ENCODE results near the gene BCR.

Gene BCR

DNA sequence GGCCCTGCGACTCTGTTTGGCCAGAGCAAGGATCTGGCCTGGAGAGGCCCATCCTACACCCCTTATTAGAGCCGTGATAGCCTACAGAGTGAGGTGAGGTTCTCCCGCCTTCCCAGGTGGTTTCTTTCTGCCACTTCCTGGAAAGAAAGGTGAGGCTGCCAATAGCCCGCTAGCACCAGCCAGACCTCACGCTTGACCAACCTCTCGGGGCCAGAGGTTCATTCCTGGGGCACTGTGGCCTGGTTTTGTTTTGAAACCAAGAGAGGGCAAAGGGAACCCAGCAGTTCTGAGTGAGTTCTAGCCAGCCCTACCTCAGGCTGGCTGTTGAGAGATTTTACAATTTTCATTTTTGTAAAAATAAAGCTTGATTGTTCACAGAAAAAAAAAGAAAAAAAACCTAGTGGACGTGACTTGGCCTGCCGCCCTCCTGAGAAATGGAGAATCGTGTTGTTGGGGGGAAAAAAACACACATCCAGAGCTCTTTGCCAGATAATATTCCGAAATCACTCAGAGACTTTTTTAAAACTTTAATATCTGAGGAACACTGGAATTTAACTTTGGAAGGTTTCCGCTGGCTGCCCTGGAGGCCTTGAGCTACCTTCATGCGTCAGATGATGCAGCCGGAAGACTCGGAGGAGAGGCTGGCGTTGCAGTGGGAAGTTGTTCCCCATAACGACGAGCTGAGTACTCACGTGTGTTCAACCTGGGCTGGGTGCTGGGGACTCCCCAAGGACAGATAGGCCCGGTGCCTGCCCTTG is 84.5 kb downstream of the BCR start:
- DNase-seq: no peak

DNA sequence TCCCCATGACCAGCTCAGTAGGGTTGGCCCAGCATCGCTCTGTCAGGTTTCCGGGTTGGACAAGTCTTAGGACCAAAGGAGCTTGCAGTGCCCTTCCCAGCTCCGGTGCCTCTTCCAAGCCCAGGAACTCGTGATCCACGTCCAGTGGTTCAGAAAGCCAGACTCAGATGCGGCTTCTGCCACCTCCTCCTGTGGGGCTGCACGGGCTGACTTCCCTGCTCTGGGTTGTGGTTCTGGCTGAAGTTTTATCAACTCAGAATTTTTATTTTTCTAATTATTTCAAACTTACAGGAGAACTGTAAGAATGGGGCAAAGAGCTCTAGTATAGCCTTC is 85.0 kb downstream of the BCR start:
- DNase-seq: no peak

DNA sequence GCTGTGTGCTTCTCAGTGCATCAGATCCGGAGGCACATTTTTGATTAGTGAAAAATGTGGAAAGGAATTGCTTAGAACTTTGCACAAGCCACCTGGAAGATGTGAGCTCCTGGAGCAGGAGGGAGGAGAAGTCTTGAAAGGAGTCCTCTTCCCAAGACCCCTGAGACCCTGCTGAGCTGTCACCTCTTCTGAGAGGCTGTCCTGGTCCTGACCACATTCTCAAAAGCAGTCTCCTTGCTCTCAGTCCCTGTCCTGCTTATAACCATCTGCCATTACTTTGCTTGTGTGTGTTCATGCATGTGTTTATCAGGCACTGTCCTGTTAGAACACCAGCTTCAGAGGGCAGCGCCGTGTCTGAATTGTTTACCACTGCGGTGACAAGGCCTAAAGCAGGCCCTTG is 86.5 kb downstream of the BCR start:
- no peak for DNase-seq

DNA sequence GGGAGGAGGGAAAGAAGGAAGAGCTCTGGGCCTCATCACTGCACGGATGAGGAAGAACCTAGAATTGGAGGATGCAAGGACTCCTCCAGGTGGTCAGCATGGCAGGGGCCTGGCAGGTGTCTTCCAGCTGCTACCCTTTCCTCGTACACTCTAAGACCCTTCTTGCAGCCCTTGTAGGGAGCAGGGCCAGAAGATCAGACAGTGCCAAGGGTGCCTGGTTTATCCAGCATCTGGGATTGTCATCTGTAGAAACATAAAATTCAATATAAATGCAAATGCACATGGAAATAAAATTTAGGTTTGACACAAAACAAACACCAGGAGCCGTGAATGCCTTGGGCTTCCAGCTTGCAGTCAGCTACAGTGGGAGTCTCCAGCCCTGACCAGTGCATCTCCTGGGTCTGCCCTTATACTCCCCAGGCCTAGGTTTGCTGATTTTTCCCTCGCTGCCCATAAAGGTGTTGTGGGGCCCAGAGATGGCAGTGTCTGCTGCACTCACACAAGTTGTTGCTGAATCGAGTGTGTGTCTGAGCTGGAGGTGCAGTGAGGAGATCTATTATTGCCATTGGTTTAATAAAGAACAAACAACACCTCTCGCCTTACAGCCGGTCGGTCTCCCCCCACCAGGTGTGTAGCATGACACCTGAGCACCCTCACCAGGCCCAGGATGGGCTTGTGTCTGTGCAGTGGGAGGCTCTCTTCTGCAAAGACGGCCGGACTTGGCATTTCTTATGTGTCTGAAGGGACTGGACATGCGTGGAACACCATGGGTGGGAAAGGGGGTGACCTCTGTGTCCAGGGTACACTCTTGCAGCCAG is 87.1 kb downstream of the BCR start:
- DNase-seq: no peak

DNA sequence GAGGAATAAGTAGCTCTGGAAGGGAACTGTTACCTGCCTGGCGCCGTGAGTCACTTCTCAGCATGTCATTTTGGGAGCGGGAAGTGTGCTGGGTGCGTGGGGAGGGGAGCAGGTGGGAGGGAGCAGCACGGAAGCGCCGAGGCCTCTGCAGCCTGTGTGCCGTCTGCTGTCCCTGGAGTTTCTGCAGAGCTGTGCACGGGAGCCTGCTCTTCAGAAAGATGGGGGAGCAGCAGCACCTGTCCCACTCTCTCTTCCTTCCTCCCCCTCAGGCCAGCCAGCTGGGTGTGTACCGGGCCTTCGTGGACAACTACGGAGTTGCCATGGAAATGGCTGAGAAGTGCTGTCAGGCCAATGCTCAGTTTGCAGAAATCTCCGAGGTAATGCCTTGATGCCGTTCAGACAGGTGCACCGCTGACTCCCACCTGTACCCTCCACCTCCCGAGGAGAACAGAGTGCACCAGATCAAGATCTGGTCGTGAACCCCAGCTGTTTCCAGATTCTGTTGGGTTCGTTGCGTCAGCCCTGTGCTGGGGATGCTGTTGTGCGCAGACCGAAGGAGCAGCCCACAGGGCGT is 87.9 kb downstream of the BCR start:
- DNase-seq: no peak

DNA sequence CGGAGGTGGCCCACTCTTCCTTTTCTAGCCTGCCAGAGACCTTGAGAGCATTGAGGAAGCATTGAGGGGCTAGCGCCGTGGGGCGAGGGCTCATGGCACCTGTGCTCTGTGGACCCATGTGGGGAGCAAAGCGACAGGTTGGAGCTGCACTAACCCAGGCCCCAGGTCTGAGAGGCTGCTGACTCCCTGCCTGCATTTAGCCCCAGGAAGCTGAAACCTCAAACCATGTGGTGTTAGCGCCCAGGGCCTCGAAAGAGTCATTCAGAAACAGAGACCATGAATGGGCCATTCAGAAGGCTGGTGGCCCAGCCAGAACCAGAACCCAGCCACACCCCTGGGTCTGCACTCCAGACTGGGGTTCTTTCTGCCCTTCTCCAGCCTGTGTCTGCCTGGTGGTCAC is 88.6 kb downstream of the BCR start:
- no peak for DNase-seq

DNA sequence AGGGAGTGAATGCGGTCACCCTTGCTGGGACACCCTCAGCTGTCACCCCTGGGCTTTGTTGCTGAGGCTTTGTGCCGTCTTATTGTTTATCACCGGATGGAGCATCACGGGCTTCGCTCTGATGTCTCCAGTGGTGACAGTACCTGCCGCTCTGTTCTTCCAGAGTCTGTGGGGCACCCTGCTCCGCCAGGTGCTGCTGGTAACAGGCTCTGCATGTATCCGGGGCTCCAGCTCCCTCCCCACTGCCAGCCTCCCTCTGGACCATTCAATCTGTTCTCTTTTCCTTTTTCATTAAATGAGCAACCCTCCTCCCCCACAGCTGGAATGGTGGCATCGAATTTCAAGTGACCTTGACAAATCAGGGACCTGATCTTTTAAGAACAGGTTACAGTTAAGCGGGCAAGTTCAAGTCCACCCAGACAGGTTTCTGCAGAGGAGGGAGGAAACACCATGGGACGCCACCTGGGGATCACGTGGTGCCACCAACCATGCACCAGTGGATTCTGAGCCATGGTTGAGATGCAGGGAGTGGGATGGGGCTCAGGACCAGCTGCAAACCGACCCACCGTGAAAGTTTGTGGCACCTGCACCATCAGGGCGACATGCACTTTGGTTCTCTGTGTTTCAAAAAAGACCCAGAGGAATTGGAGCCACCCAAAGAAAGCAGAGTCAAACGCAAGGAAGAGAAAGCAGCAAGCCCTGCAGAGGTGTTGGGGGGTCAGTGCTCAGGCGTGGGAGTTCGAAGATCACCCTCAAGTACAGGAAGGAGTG is 89.3 kb downstream of the BCR start:
- no peak for DNase-seq

DNA sequence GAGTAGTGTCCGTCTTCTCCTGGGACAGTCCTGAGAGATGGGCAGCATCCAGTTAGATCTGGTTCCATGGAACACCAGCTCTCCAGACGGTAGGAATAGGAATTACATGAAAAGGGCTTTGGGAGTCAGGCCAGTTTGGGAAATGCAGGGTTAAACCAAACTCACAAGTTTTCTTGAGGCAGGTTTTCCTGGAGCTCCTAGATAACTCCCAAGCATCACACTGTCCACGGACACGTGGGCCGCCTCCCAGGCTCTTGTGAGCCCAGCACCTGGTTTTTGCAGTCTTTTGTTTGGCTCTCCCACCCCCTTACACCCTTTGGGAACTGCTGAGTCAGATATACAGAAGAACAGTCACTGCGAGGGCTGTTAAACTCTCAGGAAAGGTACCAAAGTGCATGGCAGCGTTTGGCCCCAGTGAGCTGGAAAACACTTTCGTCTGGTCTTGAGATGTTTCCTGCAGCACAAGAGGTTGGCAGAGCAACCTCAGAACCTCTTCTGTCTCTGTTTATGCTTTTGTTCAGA is 90.0 kb downstream of the BCR start:
- no peak for DNase-seq

DNA sequence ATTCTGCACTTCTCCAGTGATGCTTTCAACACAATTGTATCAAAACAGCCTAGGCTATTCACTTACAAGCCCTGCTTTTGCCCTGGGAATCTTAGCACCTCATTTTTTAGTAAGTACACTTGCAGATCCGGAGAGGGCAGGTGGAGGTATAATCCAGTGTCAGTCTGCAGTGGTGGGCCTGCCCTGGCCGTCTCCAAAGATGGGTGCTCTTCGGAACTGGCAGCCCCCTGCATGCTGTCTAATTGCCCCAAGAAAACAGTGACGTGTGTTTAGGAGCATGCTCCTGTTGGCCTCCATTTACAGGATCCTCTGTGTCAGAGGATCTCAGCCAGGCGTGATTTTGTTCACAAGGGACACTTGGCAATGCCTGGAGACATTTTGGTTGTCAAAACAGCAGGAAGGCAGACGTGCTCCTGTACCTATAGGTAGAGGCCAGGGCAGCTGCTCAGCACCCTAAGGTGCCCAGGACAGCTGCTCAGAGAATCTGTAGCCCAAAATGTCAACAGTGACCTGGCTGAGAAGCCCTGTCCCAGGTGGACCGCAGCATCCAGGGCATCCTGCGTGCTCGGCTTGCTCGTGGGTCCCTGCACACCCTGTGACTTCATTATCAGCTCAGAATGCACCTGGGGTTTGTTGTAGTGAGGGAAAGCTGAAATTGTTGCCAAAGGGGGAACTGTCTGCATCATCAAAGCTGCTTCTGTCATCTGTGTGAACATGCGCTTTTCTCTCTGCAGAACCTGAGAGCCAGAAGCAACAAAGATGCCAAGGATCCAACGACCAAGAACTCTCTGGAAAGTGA is 90.7 kb downstream of the BCR start:
- no peak for DNase-seq

DNA sequence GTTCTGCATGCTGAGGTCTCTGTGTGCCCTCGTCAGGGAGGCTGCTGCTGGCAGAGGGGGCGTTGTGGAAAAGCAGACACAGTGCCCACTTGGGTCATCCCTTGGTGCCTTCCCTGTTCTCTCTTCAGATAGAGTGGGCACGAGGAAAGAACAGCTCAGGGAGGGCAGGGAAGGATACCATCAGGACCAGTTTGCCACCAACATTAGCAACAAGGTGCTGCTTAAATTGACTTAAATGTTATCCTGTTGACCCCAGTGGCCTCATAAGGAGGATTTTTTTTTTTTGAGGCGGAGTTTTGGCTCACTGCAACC is 91.2 kb downstream of the BCR start:
- DNase-seq: no peak

DNA sequence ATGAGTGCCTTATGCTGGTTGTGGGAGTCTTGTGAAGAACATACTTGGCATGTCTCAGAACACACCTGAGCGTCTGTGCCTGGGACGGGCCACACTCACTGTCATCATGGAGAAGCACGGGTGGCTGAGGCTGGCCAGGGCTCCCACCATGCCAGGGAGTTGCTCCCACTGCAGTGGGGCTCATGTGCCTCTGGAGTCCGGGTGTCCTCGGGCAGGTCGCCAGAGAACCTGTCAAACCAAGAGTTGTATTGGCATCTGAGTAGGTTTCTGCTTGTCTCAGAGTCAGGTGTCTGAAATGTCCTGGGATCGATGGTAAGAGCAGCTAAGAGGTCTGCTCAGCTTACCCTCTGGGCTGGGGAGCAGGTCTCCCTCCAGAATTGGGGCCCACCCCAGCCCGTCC is 92.1 kb downstream of the BCR start:
- DNase-seq: no peak

DNA sequence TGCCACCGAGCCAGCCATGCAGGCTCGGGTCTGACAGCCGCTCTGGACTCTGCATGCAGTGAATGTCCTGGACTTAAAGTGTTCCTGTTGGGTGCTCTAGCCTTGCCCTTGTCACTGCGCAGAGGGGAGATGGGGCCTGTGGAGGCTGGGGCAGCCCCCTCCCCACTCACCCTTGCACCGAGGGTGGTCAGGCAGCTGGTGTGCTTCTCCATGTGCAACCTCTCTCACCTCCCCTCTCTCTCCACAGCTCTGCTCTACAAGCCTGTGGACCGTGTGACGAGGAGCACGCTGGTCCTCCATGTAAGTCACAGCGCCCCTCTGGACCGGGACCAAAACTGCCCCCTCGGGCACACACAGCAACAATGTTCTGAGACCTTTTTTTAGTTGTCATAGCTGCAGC is 92.5 kb downstream of the BCR start:
- DNase-seq: no peak

DNA sequence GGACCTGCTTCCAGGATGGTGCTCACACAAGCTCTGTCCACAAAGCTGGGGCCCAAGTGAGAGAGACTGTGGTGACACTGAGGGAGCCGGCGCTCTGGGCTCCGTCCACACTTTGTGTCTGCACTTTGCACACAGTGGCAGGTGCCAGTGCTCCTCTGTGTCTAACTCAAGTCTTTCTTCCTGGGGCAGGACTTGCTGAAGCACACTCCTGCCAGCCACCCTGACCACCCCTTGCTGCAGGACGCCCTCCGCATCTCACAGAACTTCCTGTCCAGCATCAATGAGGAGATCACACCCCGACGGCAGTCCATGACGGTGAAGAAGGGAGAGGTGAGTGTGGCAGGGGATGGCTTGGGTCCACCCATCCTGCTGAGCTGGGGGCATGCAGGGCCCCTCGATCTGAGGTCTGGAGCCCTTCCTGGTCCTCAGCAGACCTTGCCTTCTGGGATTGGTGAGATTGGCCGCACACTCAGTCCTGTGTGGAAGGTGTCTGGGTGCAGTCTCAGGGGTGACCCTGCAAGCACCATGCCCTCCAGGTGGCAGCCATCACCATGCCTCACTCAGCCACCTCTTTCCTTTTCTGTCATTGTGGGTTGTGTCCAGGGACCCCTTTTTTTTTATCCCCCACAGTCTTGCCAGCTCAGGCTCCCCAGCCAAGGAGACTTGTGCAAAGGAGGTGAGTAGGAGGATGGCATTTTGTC is 93.3 kb downstream of the BCR start:
- DNase-seq: no peak

DNA sequence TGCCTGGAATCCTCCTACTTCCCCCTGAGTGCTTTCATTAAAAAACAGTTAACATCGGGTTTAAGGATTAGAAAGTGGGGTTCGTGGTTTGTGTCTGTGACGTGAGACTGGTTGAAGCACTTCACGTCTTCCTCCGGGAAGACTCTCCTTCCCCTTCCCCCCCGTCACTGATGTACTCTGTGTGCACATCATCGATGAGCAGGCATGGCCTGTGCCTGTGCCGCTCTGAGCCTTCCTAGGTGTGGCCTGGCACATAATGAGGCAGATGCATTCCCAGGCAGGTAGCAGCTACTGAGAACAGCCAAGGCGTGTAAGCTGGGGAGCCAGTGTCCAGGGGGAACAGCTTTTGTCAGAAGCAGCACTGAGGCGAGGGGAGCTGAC is 93.8 kb downstream of the BCR start:
- no peak for DNase-seq

DNA sequence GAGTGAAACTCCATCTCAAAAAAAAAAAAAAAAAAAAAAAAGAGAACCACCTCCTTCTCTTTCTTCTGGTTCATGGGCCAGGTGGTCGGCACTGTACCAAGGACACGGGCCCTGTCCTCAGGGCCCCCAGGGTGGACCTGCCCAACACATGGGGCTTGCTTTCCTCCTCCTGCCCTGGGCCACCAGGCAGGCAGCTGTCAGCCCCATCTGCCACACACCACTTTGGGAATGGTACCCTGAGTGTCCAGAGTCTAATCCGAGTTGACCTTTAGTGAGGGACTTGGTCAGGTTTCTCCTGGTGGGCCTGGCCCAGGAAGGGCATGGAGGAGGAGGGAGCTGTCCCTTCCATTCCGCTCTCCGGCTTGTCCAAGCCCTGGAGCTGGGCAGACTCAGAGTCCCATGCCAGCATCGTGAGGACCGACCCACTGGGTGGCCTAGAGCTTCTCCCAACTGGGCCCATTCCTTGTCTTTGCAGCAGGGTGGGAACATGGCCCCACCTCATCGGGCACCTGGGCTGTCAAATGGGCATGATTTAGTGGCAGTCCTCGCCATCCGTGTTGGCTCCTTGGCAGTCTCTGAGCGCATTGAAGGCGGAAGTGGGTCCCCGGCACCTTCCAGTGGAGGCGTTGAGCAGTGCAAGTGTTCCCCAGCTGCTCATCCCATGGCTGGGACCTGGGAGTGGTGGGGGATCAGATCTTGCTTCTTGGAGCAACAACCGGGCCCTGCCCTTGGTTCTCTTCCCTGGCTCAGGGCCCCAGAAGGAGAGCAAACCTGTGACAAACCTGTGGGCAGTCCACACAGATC is 94.8 kb downstream of the BCR start:
- no peak for DNase-seq

DNA sequence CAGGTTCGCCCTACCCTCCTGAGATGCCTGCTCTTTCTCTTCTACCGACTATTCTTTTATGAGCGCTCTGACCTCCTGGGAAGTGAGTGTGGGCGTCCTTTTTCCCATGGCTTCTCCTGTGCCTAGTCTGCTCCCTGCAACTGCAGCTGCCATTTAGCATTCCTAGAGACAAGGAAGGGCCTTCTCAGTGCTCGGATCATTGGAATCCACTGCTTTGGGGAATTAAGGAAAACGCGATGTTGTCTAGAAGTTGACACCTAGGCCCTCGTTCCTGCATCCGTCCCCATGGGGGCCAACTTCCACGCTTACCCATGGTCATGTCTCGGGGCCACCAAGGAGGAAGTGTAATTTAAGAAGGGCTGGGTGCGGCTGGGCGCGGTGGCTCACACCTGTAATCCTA is 95.4 kb downstream of the BCR start:
- DNase-seq: no peak

DNA sequence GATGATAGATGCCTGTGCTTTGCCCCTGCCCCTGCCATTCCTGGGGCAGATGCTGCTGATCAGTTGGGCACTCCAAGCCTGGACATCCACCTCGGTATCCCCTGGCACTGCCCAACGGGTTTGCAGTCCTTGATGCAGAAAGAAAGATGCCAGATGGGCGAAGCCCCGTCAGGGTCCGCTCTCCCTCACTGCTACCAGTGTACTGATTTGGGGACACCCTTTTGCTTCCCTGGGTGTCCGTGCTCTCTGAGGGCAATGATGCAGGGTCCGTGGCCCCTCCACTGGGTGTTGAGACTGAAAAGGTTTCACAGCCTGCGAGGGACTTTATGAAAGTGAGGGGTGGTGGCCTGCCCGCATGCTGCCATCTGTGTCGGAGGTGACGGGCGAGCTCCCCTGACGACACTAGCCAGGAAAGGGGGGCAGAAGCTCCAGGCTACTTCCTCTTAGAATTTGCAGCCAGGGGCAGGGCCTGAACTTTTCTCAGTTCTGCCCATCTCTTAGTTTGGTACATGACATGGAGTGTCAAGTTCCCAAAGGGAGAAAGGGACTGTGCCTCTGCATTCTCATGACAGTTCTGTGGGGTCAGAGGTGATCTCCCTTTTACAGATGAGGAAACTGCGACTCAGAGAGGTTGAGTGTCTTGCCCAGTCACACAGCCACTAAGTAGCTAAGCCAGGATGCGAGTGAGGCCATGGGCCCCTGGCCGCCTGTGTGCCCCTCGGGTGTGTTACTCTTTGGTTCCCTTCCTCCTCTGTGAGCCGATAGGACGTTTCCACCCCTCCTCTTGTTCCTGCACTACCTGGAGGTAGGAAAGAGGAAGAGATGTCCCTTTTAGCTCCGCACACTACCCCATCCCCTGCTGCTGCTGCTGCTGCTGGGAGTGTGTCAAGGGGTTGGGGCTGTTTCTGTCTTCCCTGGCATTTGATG is 96.6 kb downstream of the BCR start:
- DNase-seq: no peak

DNA sequence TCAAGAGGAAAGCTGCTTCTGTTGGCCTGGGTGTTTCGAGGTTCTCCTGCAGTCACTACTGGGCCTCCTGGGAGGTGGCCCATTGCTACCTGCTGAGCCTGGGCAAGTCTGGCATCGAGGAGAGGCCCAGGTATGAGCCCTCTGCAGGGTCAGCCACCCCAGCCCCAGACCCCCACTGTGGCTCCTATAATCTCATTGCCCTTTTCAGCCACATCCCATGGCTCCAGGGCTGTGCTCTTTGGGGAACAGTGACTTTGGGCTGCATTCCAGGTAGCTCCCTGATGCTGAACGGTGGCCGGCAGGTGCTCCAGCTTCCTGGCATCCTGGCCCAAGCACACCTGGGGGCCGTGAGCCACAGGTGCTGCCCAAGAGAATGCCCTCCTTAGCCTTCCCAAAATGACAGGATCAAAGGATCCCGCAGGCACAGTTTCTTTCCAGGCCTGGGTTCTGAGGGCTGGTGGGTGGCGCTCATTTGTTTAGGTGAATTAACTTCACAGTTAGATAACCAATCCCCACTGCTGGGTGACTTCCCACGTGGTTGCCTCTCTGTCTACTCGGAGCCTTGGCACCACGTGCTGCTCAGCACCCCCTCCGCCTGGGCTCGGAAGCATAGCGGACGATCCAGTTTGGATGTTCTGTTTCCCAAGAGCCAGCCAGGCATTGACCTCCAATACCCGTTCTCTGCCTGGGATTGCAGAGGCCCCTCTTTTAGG is 97.4 kb downstream of the BCR start:
- DNase-seq: no peak

Data from SIG-M5 (cell line).